Activated T-cell treated with anti-CD3 and anti-CD28 coated beads, Interleukin-2, amount 50 U/mL, for 72 hours (primary cell): ENCODE data around the gene HNRNPAB. TPM values are rescaled to one million over a fixed set of nuclear protein-coding genes. Genes with fewer than 3 reads are reported as not detected.
"Not testable (repeated sequence)": the region's sequence is repeated elsewhere in the genome, so short reads cannot be mapped to it uniquely, and the experiment has no call there.

Experiments
- ATAC-seq, 2 donors: fragments of 150-1000 bp; cut with Tn5 transposase; replicated peaks in 1 of 2; 2 replicates each; pipeline ENCODE4 v1.10.0; 2021; ENCODE audit warnings: moderate library complexity in 2 of 2, mild to moderate bottlenecking in 1 of 2
- DNase-seq, 2 donors: peaks; one replicate each; pipeline ENCODE4 v3.0.0; 2021 to 2022; ENCODE audit warnings: mixed read lengths in 1 of 2
- H3K27ac Mint-ChIP-seq: one replicate; pipeline ENCODE4 v1.8.0; 2022; ENCODE audit warnings: mild to moderate bottlenecking, moderate library complexity, mixed read lengths
- H3K27me3 Mint-ChIP-seq: one replicate; pipeline ENCODE4 v1.8.0; 2022; ENCODE audit warnings: low read depth, mixed read lengths
- H3K36me3 Mint-ChIP-seq, 2 donors: one replicate each; pipeline ENCODE4 v1.8.0; 2022; ENCODE audit warnings: mixed read lengths in 2 of 2, mild to moderate bottlenecking in 1 of 2; ENCODE audit not compliant: insufficient read depth in 2 of 2
- H3K4me1 Mint-ChIP-seq: one replicate; pipeline ENCODE4 v1.8.0; 2022; ENCODE audit warnings: low read depth, mixed read lengths
- H3K4me3 Mint-ChIP-seq, 2 donors: one replicate each; pipeline ENCODE4 v1.8.0; 2022; ENCODE audit warnings: mild to moderate bottlenecking in 2 of 2, mixed read lengths in 2 of 2, moderate library complexity in 2 of 2
- H3K9me3 Mint-ChIP-seq, 2 donors: one replicate each; pipeline ENCODE4 v1.8.0; 2022; ENCODE audit warnings: mixed read lengths in 2 of 2
- total RNA-seq, 2 donors: library from RNA; stranded (reverse); gene quantifications; one replicate each; pipeline ENCODE4 v1.2.3, GENCODE V29; 2022

Gene HNRNPAB
- total RNA-seq, 2 donors from 2014 or later: 196 to 232 TPM

DNA sequence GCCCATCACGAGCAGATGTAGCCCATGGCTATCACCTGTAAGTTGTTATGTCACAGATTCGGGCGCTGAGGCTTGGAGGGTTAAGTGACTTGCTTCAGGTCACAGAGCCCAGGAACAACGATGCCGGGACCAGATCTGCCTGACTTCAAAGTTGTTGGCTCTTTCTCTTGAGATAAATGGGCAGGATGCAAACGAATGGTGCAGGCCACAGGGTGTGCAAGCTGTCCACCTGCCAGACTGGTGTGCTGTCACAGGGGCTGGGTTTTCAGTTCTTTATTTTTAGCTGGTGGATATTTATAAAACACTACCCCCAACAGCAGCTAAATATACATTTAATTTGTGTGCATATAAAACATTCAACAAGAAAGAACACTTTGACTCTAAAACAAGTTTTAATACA is 45.9 kb downstream of the HNRNPAB start:
- no peaks in the 10 kb centered on the region for H3K36me3 Mint-ChIP-seq
- DNase-seq: no peak
- H3K27me3 Mint-ChIP-seq: no peaks in the 10 kb centered on the region
- no peak overlapping the region for H3K4me3 Mint-ChIP-seq
- no peaks in the 10 kb centered on the region for H3K9me3 Mint-ChIP-seq
- ATAC-seq: no peak
- H3K27ac Mint-ChIP-seq: peak overlapping the region; percentile 48
- H3K4me1 Mint-ChIP-seq: peaks cover 18% of the 10 kb centered on the region

DNA sequence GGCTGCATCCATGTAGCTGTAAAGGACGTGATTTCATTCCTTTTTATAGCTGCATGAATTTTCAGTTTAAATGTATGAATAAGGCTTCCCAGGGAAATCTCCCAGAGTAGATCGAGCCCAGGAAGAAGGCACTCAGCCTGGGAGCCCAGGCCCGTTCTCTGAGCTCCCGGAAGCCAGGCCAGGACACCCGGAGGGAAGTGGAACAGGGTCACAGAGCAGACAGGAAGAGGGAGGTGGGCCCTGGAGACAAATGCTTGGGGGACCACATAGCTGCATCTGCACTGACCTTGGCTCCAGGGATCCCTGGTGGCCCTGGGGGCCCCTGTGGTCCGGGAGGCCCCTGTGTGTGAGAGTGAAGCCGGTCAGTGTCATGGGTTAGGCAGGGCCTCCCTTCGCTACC is 47.9 kb downstream of the HNRNPAB start:
- Mint-ChIP-seq H3K27ac (no peak overlapping the region), H3K4me3 (no peak overlapping the region), H3K4me1 (peaks cover 18% of the 10 kb centered on the region), H3K36me3 (no peaks in the 10 kb centered on the region), H3K27me3 (no peaks in the 10 kb centered on the region), H3K9me3 (no peaks in the 10 kb centered on the region)
- no peak for ATAC-seq
- no peak for DNase-seq

DNA sequence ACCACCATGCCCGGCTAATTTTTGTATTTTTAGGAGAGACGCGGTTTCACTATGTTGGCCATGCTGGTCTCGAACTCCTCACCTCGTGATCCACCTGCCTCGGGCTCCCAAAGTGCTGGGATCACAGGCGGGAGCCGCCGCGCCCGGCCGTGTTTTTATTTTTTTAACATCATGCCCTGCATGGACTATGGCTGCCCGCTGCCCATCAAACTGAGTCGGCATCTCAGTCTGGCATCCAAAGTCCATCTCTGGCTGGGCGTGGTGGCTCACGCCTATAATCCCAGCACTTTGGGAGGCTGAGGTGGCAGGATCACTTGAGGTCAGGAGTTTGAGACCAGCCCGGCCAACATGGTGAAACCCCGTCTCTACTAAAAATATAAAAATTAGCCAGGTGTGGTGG is 49.3 kb downstream of the HNRNPAB start:
- not testable (repeated sequence) for H3K36me3 Mint-ChIP-seq, H3K27me3 Mint-ChIP-seq, H3K4me3 Mint-ChIP-seq, ATAC-seq, H3K9me3 Mint-ChIP-seq, DNase-seq, H3K27ac Mint-ChIP-seq
- peaks cover 12% of the 10 kb centered on the region for H3K4me1 Mint-ChIP-seq

DNA sequence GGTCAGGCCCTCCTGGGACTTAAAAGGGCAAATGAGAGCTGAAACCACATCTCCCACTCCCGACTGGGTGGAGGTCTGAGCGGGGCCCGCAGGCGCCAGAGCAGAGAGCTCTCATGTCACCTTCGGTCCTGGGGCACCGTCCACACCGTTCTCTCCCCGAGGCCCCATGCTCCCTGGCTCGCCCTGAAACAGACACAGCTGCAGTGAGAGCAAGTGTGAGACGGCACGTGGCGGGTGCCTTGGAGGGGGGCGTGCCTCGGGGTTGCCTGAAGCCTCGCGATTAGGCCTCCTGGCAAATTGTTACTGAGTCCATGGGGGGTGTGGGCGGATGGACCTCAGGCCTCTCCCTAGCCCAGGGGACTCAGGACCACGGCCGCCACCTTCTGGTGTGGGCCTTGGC is 52.4 kb downstream of the HNRNPAB start:
- no peaks in the 10 kb centered on the region for H3K36me3 Mint-ChIP-seq
- H3K27ac Mint-ChIP-seq: no peak overlapping the region
- no peaks in the 10 kb centered on the region for H3K27me3 Mint-ChIP-seq
- H3K4me3 Mint-ChIP-seq: no peak overlapping the region
- H3K4me1 Mint-ChIP-seq: no peaks in the 10 kb centered on the region
- DNase-seq (no peak), ATAC-seq (no peak)
- H3K9me3 Mint-ChIP-seq: no peaks in the 10 kb centered on the region

DNA sequence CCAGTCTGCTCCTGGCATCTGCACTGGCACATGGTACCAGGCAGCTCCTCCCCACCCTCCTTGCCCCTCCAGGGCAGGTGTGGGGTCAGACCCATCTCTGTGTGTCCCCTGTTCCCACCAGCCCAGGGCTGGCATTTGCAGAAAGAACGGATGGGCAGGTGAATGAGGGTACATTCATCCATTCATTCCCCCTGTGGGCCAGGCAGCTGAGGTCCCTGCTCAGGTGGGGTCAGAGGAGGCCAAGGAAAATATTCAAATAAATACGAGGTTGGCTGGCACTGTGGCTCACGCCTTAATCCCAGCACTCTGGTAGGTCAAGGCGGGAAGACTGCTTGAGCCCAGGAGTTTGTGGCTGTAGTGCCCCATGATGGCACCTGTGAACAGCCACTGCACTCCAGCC is 53.3 kb downstream of the HNRNPAB start:
- no peaks in the 10 kb centered on the region for H3K27me3 Mint-ChIP-seq
- H3K4me3 Mint-ChIP-seq: no peak overlapping the region
- H3K9me3 Mint-ChIP-seq: peaks cover 0 to 1% of the 10 kb centered on the region in 2 donors
- no peak for ATAC-seq
- H3K4me1 Mint-ChIP-seq: no peaks in the 10 kb centered on the region
- DNase-seq: no peak
- no peaks in the 10 kb centered on the region for H3K36me3 Mint-ChIP-seq
- H3K27ac Mint-ChIP-seq: no peak overlapping the region

DNA sequence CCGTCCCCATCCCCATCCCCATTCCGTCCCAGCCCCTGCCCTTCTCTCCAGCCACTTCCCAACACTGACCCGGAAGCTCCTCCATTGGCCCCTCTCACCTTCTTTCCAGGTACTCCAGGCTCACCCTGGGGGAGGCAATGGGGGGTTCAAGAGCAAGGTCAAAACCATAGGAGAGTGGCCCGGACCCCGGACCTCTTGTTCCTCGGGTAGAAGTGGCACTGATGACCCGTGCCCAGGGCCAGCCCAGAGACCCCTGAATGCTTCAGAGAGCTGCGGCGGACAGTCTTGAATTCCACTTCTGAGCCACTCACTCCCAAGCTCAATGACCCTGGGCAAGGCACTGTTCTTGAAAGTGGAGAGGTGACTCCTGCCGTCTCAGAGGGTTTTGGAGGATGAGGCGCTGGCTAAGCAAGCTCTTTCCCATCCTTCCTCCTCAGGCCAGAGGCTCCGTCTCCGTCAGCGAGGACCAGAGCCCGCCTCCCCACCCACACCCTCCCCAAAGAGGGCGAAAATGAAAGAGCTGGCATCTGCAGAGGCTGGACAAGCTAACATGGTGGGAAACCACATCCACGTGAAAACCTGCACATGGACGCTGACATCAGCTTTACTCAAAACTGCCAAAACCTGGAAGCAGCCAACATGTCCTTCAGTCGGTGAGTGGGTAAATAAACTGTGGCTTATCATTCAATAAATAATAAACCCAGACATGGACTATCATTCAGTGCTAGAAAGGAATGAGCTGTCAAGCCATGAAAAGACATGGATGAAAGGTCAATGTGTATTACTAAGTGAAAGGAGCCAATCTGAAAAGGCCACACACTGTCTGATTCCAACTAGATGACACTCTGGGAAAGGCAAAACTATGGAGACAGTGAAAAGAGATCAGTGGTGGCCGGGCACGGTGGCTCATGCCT is 55.5 kb downstream of the HNRNPAB start:
- Mint-ChIP-seq H3K27me3 (no peaks in the 10 kb centered on the region), H3K36me3 (no peaks in the 10 kb centered on the region), H3K4me1 (no peaks in the 10 kb centered on the region), H3K9me3 (peaks cover 0 to 2% of the 10 kb centered on the region in 2 donors), H3K27ac (no peak overlapping the region), H3K4me3 (no peak overlapping the region)
- DNase-seq: no peak
- no peak for ATAC-seq

Other genes starting within 250 kb of the HNRNPAB start
- gene PROP1, start 208.3 kb upstream of the HNRNPAB start, total RNA-seq: not detected
- gene N4BP3, start 91.0 kb upstream of the HNRNPAB start, total RNA-seq: 1 to 10 TPM; 5.6 to 6.0 TPM
- 10 to 100 TPM; 21.5 to 24.5 TPM for gene RMND5B, start 73.5 kb upstream of the HNRNPAB start, total RNA-seq
- gene NHP2, start 50.6 kb upstream of the HNRNPAB start, total RNA-seq: 100 to 1,000 TPM; 112 to 122 TPM
- not detected for gene GMCL2, start 17.2 kb upstream of the HNRNPAB start, total RNA-seq
- gene PHYKPL, start 28.3 kb downstream of the HNRNPAB start, total RNA-seq: 10 to 100 TPM; 81.7 to 89.7 TPM